CD4-positive, alpha-beta T cell (primary cell): ENCODE data around the gene RAB31. TPM values are rescaled to one million over a fixed set of nuclear protein-coding genes. Genes with fewer than 3 reads are reported as not detected.

Experiments used
- ATAC-seq: fragments of 200-7000 bp; cut with Tn5 transposase; one replicate; pipeline ENCODE4 v1.10.0; 2022; ENCODE audit warnings: mild to moderate bottlenecking; ENCODE audit not compliant: poor library complexity
- CTCF ChIA-PET: fragments of 350-600 bp; sonication (Branson Sonifier 250); formaldehyde crosslinking; loops from one replicate; lab custom pipeline; 2021; ENCODE audit warnings: antibody characterized with exemption, inconsistent platforms; lab: Charles Lee
- POLR2A ChIA-PET: fragments of 350-600 bp; sonication (Branson Sonifier 250); formaldehyde crosslinking; loops from one replicate; lab custom pipeline; 2021; ENCODE audit warnings: antibody characterized with exemption, inconsistent platforms; lab: Charles Lee
- DNase-seq, 14 experiments: peaks; one replicate each; pipeline ENCODE4 v3.0.0-alpha.2; 2013 to 2020; ENCODE audit warnings: mixed read lengths in 2 of 14
- H3K27ac ChIP-seq, 2 donors: one replicate each; pipeline versions ENCODE4 v1.5.1 to v1.7.0; 2013; ENCODE audit warnings: low read length in 2 of 2, low read depth in 1 of 2, mild to moderate bottlenecking in 1 of 2
- H3K27me3 ChIP-seq, 2 experiments: 1 replicate in 1 of 2; 2 replicates in 1 of 2; pipeline versions ENCODE4 v1.6.1 to v1.7.0; 2013; ENCODE audit warnings: low read length in 2 of 2, control low read depth in 1 of 2, mild to moderate bottlenecking in 1 of 2, moderate library complexity in 1 of 2; ENCODE audit not compliant: insufficient read depth in 2 of 2, control insufficient read depth in 1 of 2
- H3K36me3 ChIP-seq: one replicate; pipeline ENCODE4 v1.6.1; 2013; ENCODE audit warnings: low read length, control low read depth; ENCODE audit not compliant: insufficient read depth
- H3K4me1 ChIP-seq: one replicate; pipeline ENCODE4 v1.6.1; 2013; ENCODE audit warnings: low read length, control low read depth; ENCODE audit not compliant: insufficient read depth
- H3K4me3 ChIP-seq: one replicate; pipeline ENCODE4 v1.5.1; 2013; ENCODE audit warnings: mild to moderate bottlenecking, low read length, moderate library complexity
- H3K9me3 ChIP-seq, 2 experiments: 1 replicate in 1 of 2; 2 replicates in 1 of 2; pipeline versions ENCODE4 v1.6.1 to v1.7.0; 2013; ENCODE audit warnings: low read length in 2 of 2, mild to moderate bottlenecking in 2 of 2, control low read depth in 1 of 2, moderate library complexity in 1 of 2; ENCODE audit not compliant: control insufficient read depth in 1 of 2, insufficient read depth in 1 of 2
- H3K27ac Mint-ChIP-seq: one replicate; pipeline ENCODE4 v1.8.0; 2020; ENCODE audit warnings: mixed read lengths
- H3K27me3 Mint-ChIP-seq: one replicate; pipeline ENCODE4 v1.8.0; 2021; ENCODE audit warnings: mixed read lengths
- H3K36me3 Mint-ChIP-seq: one replicate; pipeline ENCODE4 v1.8.0; 2021; ENCODE audit warnings: low read depth, mixed read lengths
- H3K4me1 Mint-ChIP-seq: one replicate; pipeline ENCODE4 v1.8.0; 2021; ENCODE audit warnings: low read depth, mixed read lengths
- H3K4me3 Mint-ChIP-seq: one replicate; pipeline ENCODE4 v1.8.0; 2020; ENCODE audit warnings: mild to moderate bottlenecking, mixed read lengths
- H3K9me3 Mint-ChIP-seq: one replicate; pipeline ENCODE4 v1.8.0; 2020; ENCODE audit warnings: mixed read lengths
- intact Hi-C, 2 experiments: fragments of 100-400 bp; cut with DNase I in 1 of 2; cut with micrococcal nuclease in 1 of 2; formaldehyde crosslinking; loops; one replicate each; pipeline versions ENCODE4 v1.15.1 to v1.9.0; 2023 to 2025; cut with DNase I, micrococcal nuclease
- total RNA-seq, 174 experiments: library from RNA in 2 of 174; stranded (reverse) in 2 of 174; gene quantifications; one replicate each; pipeline ENCODE4 v1.2.3 and lab custom pipeline; 2021 to 2026
- TF ChIP-seq, protein P1 (sequence below): fragments of 200-600 bp; IDR thresholded peaks from one replicate; pipeline ENCODE4 v1.8.0; 2022; ENCODE audit warnings: antibody characterized with exemption, mild to moderate bottlenecking

Gene RAB31
- total RNA-seq, 2 experiments from 2014 or later: 1.1 to 1.3 TPM

DNA sequence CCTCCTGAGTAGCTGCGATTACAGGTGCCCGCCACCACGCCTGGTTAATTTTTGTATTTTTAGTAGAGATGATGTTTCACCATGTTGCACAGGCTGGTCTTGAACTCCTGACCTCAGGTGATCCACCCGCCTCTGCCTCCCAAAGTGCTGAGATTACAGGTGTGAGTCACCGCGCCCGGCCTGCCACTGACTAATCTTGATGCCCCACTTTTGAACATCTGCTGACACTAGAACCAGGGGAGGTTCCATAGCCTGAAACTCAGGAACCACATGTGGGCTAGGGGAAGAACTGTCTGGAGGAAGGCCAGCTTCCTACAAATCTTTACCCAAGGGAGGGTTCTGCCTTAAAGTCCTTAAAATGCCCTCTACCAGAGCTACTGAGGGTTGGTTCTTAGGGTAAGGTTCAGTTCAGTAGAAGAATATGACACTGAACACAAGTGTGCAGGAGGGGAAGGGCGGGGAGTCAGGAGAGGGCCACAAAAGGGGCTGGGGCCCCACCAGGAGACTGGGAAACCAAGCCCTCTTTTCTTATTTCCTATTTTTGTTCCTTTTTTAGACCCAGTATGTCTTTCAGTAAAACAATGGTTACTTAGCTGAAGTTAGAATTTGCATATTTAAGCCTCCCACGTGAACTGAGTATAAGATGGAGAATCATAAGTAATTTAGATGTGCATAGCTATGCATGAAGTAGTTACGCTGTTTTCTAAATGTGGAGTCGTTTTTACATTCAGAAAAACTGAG, 6.3 kb upstream of the RAB31 start:
- Histone ChIP-seq H3K9me3 (no peaks in the 10 kb centered on the region), H3K27ac (no peak overlapping the region), H3K4me1 (no peaks in the 10 kb centered on the region), H3K36me3 (no peaks in the 10 kb centered on the region), H3K4me3 (no peak overlapping the region), H3K27me3 (peaks cover 2 to 26% of the 10 kb centered on the region in 2 experiments)
- no peaks in the 10 kb centered on the region for H3K36me3 Mint-ChIP-seq
- TF ChIP-seq, protein P1, sequence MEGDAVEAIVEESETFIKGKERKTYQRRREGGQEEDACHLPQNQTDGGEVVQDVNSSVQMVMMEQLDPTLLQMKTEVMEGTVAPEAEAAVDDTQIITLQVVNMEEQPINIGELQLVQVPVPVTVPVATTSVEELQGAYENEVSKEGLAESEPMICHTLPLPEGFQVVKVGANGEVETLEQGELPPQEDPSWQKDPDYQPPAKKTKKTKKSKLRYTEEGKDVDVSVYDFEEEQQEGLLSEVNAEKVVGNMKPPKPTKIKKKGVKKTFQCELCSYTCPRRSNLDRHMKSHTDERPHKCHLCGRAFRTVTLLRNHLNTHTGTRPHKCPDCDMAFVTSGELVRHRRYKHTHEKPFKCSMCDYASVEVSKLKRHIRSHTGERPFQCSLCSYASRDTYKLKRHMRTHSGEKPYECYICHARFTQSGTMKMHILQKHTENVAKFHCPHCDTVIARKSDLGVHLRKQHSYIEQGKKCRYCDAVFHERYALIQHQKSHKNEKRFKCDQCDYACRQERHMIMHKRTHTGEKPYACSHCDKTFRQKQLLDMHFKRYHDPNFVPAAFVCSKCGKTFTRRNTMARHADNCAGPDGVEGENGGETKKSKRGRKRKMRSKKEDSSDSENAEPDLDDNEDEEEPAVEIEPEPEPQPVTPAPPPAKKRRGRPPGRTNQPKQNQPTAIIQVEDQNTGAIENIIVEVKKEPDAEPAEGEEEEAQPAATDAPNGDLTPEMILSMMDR: no peak
- H3K27me3 Mint-ChIP-seq: peaks cover 20% of the 10 kb centered on the region
- CTCF ChIA-PET: no interaction called here
- no peaks in the 10 kb centered on the region for H3K4me1 Mint-ChIP-seq
- intact Hi-C loops: no loop called here
- POLR2A ChIA-PET: no interaction called here
- H3K27ac Mint-ChIP-seq: no peak overlapping the region
- DNase-seq (peak in 2 of 14 experiments; percentile 15 to 39), ATAC-seq (no peak)
- H3K4me3 Mint-ChIP-seq: no peak overlapping the region
- H3K9me3 Mint-ChIP-seq: no peaks in the 10 kb centered on the region

DNA sequence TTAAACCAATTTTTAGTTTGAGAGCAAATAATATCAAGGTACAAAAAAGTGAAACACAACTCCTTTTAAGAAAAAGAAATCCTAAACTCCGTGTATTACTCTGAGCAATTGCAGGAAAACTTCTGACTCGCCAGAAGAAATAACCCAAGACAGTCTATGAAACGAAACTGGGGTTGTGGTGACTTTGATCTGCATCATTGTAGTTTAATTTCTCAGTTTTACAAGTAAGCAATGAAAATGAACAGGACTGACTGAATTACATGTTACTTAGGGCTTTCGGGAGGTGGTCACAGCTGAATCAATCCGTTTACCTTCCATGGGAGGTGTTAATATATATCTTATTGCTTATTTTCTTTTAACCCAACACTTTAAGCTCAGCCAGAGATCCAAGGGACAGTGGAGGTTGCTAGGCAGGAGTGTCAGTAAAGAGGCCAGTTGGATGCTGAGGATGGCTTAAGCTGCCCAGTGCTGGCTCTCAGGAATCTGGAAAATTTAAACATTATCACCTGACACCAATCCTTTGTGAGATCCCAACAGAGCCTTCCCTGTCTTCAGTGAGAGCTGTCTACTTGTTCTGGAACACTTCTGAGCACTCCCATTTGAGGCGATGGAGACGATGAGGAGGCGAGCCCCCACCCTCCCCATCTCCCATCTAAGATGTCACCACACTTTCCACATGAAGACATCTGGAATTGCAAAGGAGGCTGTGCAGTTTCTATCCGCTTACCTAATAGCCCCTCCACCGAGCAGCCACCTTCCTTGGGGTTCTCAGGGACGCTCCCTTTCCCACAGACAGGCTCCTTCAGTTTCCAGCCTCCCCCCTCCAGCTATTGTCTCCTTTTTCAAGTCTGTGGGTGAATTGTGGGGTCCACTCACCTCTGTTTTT, 3.6 kb upstream of the RAB31 start:
- no peaks in the 10 kb centered on the region for H3K9me3 Mint-ChIP-seq
- no peaks in the 10 kb centered on the region for H3K36me3 ChIP-seq
- ATAC-seq (no peak), DNase-seq (no peak)
- H3K9me3 ChIP-seq: no peaks in the 10 kb centered on the region
- intact Hi-C loops: no loop called here
- H3K27ac ChIP-seq: no peak overlapping the region
- ChIA-PET POLR2A (no interaction called here), CTCF (no interaction called here)
- H3K4me3 ChIP-seq: no peak overlapping the region
- H3K4me1 ChIP-seq: peaks cover 15% of the 10 kb centered on the region
- no peak overlapping the region for H3K27ac Mint-ChIP-seq
- H3K36me3 Mint-ChIP-seq: no peaks in the 10 kb centered on the region
- TF ChIP-seq, protein P1: no peak
- peaks cover 13% of the 10 kb centered on the region for H3K4me1 Mint-ChIP-seq
- no peak overlapping the region for H3K4me3 Mint-ChIP-seq
- H3K27me3 Mint-ChIP-seq: peaks cover 39% of the 10 kb centered on the region
- peaks cover 20 to 46% of the 10 kb centered on the region in 2 experiments for H3K27me3 ChIP-seq

- ChIA-PET POLR2A (no interaction called here), CTCF (no interaction called here)
- Mint-ChIP-seq H3K4me1 (peaks cover 15% of the 10 kb centered on the region), H3K27ac (no peak overlapping the region), H3K36me3 (no peaks in the 10 kb centered on the region), H3K4me3 (no peak overlapping the region), H3K27me3 (peaks cover 47% of the 10 kb centered on the region), H3K9me3 (no peaks in the 10 kb centered on the region)
- Histone ChIP-seq H3K9me3 (no peaks in the 10 kb centered on the region), H3K4me1 (peaks cover 15% of the 10 kb centered on the region), H3K36me3 (no peaks in the 10 kb centered on the region), H3K27me3 (peaks cover 27 to 54% of the 10 kb centered on the region in 2 experiments), H3K4me3 (no peak overlapping the region), H3K27ac (no peak overlapping the region)
- TF ChIP-seq, protein P1: no peak
- no peak for DNase-seq
- intact Hi-C loops: no loop called here
- ATAC-seq: no peak
Measured at GRCh38 chr18:9705183-9705829, 2.8 kb upstream of the RAB31 start.
